AG04449 (cell line): ENCODE measurements around the gene ATP2B2.

Experiments used
- CTCF ChIA-PET: fragments of 350-600 bp; formaldehyde crosslinking; extraction: SDS; loops from one replicate; lab custom pipeline; 2021; ENCODE audit warnings: antibody characterized with exemption; lab: Yijun Ruan, JAX
- POLR2A ChIA-PET: fragments of 400-600, 350-600 bp; formaldehyde crosslinking; extraction: SDS; loops from one replicate; lab custom pipeline; 2020; ENCODE audit warnings: antibody characterized with exemption, inconsistent platforms; lab: Yijun Ruan, JAX
- DNase-seq: peaks from one replicate; pipeline ENCODE4 v3.0.0-alpha.2; 2010; ENCODE audit warnings: low read depth, low spot score
- H3K4me3 ChIP-seq: 2 replicates; pipeline ENCODE4 v1.5.1; 2011; ENCODE audit warnings: low read depth, mild to moderate bottlenecking, control low read depth, low read length
- CTCF ChIP-seq: IDR thresholded peaks from one replicate; pipeline ENCODE4 v1.5.1; 2011; ENCODE audit warnings: mild to moderate bottlenecking, moderate library complexity, low read length, control low read depth, inconsistent platforms; ENCODE audit not compliant: insufficient read depth; ENCODE audit errors: missing control alignments

The ATP2B2 gene

GRCh38 chr3:10505050-10505790, at the start of gene ATP2B2:
ATP2B2 (minus strand) TSS chr3:10505586; CDS start chr3:10449543, 56,043 bp downstream.
- ChIA-PET POLR2A (no interaction called here), CTCF (no interaction called here)
- DNase-seq, result no peak
- TF ChIP-seq CTCF, result no peak
- H3K4me3 ChIP-seq, result peak within 1 kb of the TSS; percentile 12

- no peak for TF ChIP-seq CTCF
- ChIA-PET POLR2A (interaction anchor here (0.8 kb wide), 1 partner anchor 197 kb away, joined by 3 read pairs; no protein-coding TSS in a partner anchor), CTCF (no interaction called here)
- no peak overlapping the region for H3K4me3 ChIP-seq
- no peak for DNase-seq
Measured at GRCh38 chr3:10554746-10555145, 49.4 kb upstream of the ATP2B2 start.

GRCh38 chr3:10554236-10554611, 48.8 kb upstream of the ATP2B2 start:
- ChIA-PET CTCF (no interaction called here), POLR2A (interaction anchor here (0.8 kb wide), 1 partner anchor 197 kb away, joined by 3 read pairs; no protein-coding TSS in a partner anchor)
- DNase-seq, result no peak
- TF ChIP-seq CTCF, result no peak
- H3K4me3 ChIP-seq, result no peak overlapping the region

GRCh38 chr3:10553591-10554235, 48.3 kb upstream of the ATP2B2 start:
- DNase-seq, result no peak
- POLR2A ChIA-PET, result no interaction called here
- no peak for TF ChIP-seq CTCF
- no peak overlapping the region for H3K4me3 ChIP-seq
- CTCF ChIA-PET, result no interaction called here

DNA sequence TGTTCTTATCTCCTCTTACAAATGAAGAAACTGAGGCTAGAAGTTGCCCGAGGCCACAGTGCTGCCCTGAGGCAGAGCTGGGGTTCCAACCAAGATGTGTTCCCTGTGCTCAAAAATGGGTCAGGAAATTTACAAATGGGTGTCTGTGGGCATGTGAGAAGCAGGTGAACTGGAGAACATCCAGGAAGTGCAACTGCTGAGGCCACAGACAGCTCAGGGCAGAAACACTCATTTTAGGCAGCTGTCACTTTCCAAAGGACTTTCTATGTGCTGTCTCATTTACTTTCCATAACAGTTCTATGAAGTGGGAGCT, 47.2 kb upstream of the ATP2B2 start:
- CTCF ChIA-PET, result no interaction called here
- H3K4me3 ChIP-seq, result no peak overlapping the region

More for the DNA sequence above, 47.2 kb upstream of the ATP2B2 start:
- POLR2A ChIA-PET, result no interaction called here
- no peak for TF ChIP-seq CTCF
- no peak for DNase-seq
